Breast epithelium (tissue), 4 donors: ENCODE data around the gene DYNC2LI1. TPM values are rescaled to one million over a fixed set of nuclear protein-coding genes. Genes with fewer than 3 reads are reported as not detected.
"Not testable (repeated sequence)": the region's sequence is repeated elsewhere in the genome, so short reads cannot be mapped to it uniquely, and the experiment has no call there.

Experiments
- DNase-seq, 2 donors: peaks; one replicate each; pipeline ENCODE4 v3.0.0-alpha.2; 2019; ENCODE audit warnings: low spot score in 2 of 2
- H3K27ac ChIP-seq, 2 donors: fragments of 200-600 bp; sonication (generic) in 1 of 2; one replicate each; pipeline ENCODE4 v1.5.1; 2016 to 2019; ENCODE audit warnings: mild to moderate bottlenecking in 1 of 2
- H3K27me3 ChIP-seq, 2 donors: fragments of 200-600 bp; sonication (generic) in 1 of 2; one replicate each; pipeline versions ENCODE4 v1.5.1 to v1.6.0; 2017 to 2019; ENCODE audit warnings: control low read depth in 1 of 2, mild to moderate bottlenecking in 1 of 2
- H3K36me3 ChIP-seq: fragments of 200-600 bp; one replicate; pipeline ENCODE4 v1.5.1; 2019
- H3K4me1 ChIP-seq, 2 donors: fragments of 200-600 bp; sonication (generic); one replicate each; pipeline ENCODE4 v1.5.1; 2016 to 2019; ENCODE audit warnings: control low read depth in 1 of 2
- H3K4me3 ChIP-seq, 3 donors: fragments of 200-600 bp; sonication (generic); 1 replicate in 2 of 3; 2 replicates in 1 of 3; pipeline ENCODE4 v1.5.1; 2016 to 2019; ENCODE audit warnings: mild to moderate bottlenecking in 3 of 3, moderate library complexity in 2 of 3
- H3K9me3 ChIP-seq, 2 donors: fragments of 200-600 bp; sonication (generic) in 1 of 2; one replicate each; pipeline ENCODE4 v1.5.1; 2016 to 2019; ENCODE audit warnings: control low read depth in 1 of 2
- CTCF ChIP-seq, 3 donors: fragments of 450-650 bp; IDR thresholded peaks; one replicate each; pipeline ENCODE4 v1.5.1; 2016 to 2017; ENCODE audit warnings: antibody characterized with exemption in 3 of 3, mild to moderate bottlenecking in 3 of 3, moderate library complexity in 3 of 3
- POLR2A ChIP-seq: fragments of 450-650 bp; IDR thresholded peaks from one replicate; pipeline ENCODE4 v1.6.1; 2016; ENCODE audit warnings: antibody characterized with exemption, mild to moderate bottlenecking, moderate library complexity
- POLR2AphosphoS5 ChIP-seq, 3 donors: sonication (generic); formaldehyde crosslinking; IDR thresholded peaks; one replicate each; pipeline ENCODE4 v1.6.1; 2017; ENCODE audit warnings: antibody characterized with exemption in 3 of 3
- intact Hi-C: fragments of 100-400 bp; cut with DNase I; formaldehyde crosslinking; loops from one replicate; pipeline ENCODE4 v1.15.1; 2023; ENCODE audit warnings: low total_unique reads
- total RNA-seq, 3 donors: library from RNA; depleted of rRNA; stranded (reverse); fragments of >200 nt; gene quantifications; one replicate each; pipeline ENCODE4 v1.1.0, GENCODE V29; 2016

DYNC2LI1 gene
- total RNA-seq: 10 to 100 TPM; 30.9 to 52.1 (median 40.6) TPM

- intact Hi-C loops: no loop called here
- peak within 1 kb of the TSS; percentile 89 to 95 for H3K27ac ChIP-seq
Observed at GRCh38 chr2:43773876-43774613, at the start of gene DYNC2LI1. Gene DYNC2LI1 (plus strand): TSS chr2:43774039. CDS start chr2:43774139, 100 bp downstream.

DNA sequence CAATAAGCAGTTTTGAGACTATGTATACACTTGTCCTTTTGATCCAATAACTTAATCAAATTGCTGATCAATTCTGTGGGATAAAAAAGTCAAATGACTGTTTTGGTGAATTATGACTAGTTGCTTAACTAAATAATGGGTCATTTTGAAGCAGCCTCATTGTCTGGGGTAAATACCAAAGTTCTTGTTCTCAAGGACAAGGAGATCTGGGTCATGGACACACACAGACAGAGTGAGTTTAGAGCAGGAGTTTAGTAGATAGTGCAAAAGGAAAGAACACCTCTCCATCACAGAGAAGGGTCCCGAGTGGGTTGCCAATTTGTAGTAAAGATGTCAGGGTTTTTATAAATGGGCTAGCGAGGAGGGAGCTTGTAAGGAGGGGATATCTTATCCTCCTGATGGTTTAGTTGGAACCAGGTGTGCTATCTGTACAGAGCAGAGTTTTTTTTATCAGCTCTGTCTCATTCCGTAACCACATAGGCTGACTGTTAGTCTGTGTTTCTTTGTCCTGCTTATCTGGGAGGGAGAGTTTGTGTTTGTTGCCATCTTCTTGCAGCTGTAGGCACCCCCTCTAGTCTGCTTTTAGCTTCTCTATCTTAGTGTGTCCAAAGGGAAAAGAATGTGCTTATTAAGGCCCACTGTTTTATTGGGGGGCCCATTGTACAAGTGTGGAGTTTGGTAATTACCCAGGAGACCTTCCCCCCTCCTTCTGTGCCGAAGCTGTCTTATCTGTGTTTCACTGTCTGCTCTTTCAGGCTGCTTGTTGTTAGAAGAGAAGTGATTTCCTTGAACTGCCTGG lies 48.9 kb upstream of the DYNC2LI1 start:
- Histone ChIP-seq H3K36me3 (no peaks in the 10 kb centered on the region), H3K27me3 (no peaks in the 10 kb centered on the region), H3K27ac (no peak overlapping the region), H3K9me3 (no peaks in the 10 kb centered on the region), H3K4me1 (no peaks in the 10 kb centered on the region), H3K4me3 (no peak overlapping the region)
- TF ChIP-seq POLR2AphosphoS5 (IDR thresholded peaks at IDR 0.05) (no peak), CTCF (IDR thresholded peaks at IDR 0.05) (no peak), POLR2A (no peak)
- no peak for DNase-seq
- intact Hi-C loops: no loop called here

More at GRCh38 chr2:43773876-43774613, at the start of gene DYNC2LI1:
- TF ChIP-seq POLR2A (peak; percentile 57), CTCF (IDR thresholded peaks at IDR 0.05) (no peak), POLR2AphosphoS5 (IDR thresholded peaks at IDR 0.05) (peak; percentile 80 to 92 (median 82))
- H3K4me1 ChIP-seq: no peaks in the 10 kb centered on the region
- H3K4me3 ChIP-seq: peak within 1 kb of the TSS; percentile 71 to 80 (median 72)
- DNase-seq: peak; percentile 83 to 86
- peaks cover 6% of the 10 kb centered on the region for H3K36me3 ChIP-seq
- no peaks in the 10 kb centered on the region for H3K9me3 ChIP-seq
- no peaks in the 10 kb centered on the region for H3K27me3 ChIP-seq

GRCh38 chr2:43725711-43726246 lies 48.1 kb upstream of the DYNC2LI1 start:
- Histone ChIP-seq H3K36me3 (no peaks in the 10 kb centered on the region), H3K27me3 (no peaks in the 10 kb centered on the region), H3K27ac (no peak overlapping the region), H3K4me1 (no peaks in the 10 kb centered on the region), H3K9me3 (no peaks in the 10 kb centered on the region), H3K4me3 (no peak overlapping the region)
- no peak for DNase-seq
- intact Hi-C loops: no loop called here
- TF ChIP-seq CTCF (IDR thresholded peaks at IDR 0.05) (no peak), POLR2A (no peak), POLR2AphosphoS5 (IDR thresholded peaks at IDR 0.05) (no peak)

DNA sequence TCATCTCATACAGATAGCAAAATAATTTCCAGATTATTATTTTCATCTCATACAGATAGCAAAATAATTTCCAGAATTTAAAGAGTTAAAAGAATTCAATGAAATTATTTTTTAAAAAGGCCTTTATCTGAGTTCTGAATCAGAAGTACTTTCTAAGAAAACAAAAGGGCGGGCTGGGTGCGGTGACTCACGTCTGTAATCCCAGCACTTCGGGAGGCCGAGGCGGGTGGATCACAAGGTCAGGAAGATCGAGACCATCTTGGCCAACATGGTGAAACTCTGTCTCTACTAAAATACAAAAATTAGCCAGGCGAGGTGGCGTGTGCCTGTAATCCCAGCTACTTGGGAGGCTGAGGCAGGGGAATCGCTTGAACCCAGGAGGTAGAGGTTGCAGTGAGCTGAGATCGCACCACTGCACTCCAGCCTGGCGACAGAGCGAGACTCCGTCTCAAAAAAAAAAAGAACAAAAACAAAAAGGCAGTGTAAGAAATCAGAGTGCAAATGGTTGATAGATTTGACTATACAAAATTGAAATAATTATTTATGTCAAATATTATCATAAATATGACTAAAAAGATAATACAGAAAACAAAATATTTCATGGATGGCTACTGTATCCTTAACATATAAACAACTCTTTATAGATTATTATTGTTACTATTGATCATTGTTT lies 46.7 kb upstream of the DYNC2LI1 start:
- DNase-seq, H3K36me3 ChIP-seq, H3K4me1 ChIP-seq, H3K9me3 ChIP-seq, H3K4me3 ChIP-seq, H3K27me3 ChIP-seq, H3K27ac ChIP-seq, intact Hi-C loops: not testable (repeated sequence)

- intact Hi-C loops: no loop called here
Observed at GRCh38 chr2:43727634-43728014, 46.2 kb upstream of the DYNC2LI1 start.

More at GRCh38 chr2:43727634-43728014, 46.2 kb upstream of the DYNC2LI1 start:
- no peaks in the 10 kb centered on the region for H3K27me3 ChIP-seq
- no peak overlapping the region for H3K4me3 ChIP-seq
- no peak overlapping the region for H3K27ac ChIP-seq
- TF ChIP-seq CTCF (IDR thresholded peaks at IDR 0.05): no peak
- no peak for TF ChIP-seq POLR2A
- TF ChIP-seq POLR2AphosphoS5 (IDR thresholded peaks at IDR 0.05): no peak
- no peak for DNase-seq
- H3K9me3 ChIP-seq: no peaks in the 10 kb centered on the region
- H3K4me1 ChIP-seq: no peaks in the 10 kb centered on the region
- H3K36me3 ChIP-seq: no peaks in the 10 kb centered on the region
